Right atrium auricular region (tissue), 2 donors: Measurements from ENCODE around the gene MVK. TPM values are rescaled to one million over a fixed set of nuclear protein-coding genes. Genes with fewer than 3 reads are reported as not detected.

Source experiments
- DNase-seq: peaks from one replicate; pipeline ENCODE4 v3.0.0-alpha.2; 2019; ENCODE audit warnings: low spot score
- H3K27ac ChIP-seq, 2 donors: fragments of 200-600 bp; sonication (generic); 1 replicate in 1 of 2; 2 replicates in 1 of 2; pipeline ENCODE4 v1.5.1; 2016 to 2019
- H3K27me3 ChIP-seq, 2 donors: fragments of 200-600 bp; sonication (generic); one replicate each; pipeline versions ENCODE4 v1.5.1 to v1.6.0; 2017 to 2019
- H3K36me3 ChIP-seq: fragments of 200-600 bp; sonication (generic); one replicate; pipeline ENCODE4 v1.5.1; 2016
- H3K4me1 ChIP-seq, 2 donors: fragments of 200-600 bp; sonication (generic); one replicate each; pipeline versions ENCODE4 v1.5.1 to v1.6.0; 2017 to 2019
- H3K4me3 ChIP-seq, 2 donors: fragments of 200-600 bp; sonication (generic); 1 replicate in 1 of 2; 2 replicates in 1 of 2; pipeline ENCODE4 v1.5.1; 2017 to 2019; ENCODE audit warnings: mild to moderate bottlenecking in 1 of 2, moderate library complexity in 1 of 2
- H3K9me3 ChIP-seq, 2 donors: fragments of 200-600 bp; sonication (generic); one replicate each; pipeline ENCODE4 v1.5.1; 2019
- CTCF ChIP-seq, 2 donors: fragments of 200-600 bp; sonication (generic); IDR thresholded peaks; one replicate each; pipeline ENCODE4 v1.5.1; 2019; ENCODE audit warnings: antibody characterized with exemption in 2 of 2
- total RNA-seq, 2 donors: library from RNA; depleted of rRNA; stranded (reverse); fragments of >200 nt; gene quantifications; one replicate each; pipeline ENCODE4 v1.1.0, GENCODE V29; 2016

Gene MVK
- total RNA-seq, 2 donors from 2014 or later: 5.5 to 7.5 TPM

- H3K27me3 ChIP-seq: no peaks in the 10 kb centered on the region
- peaks cover 0 to 13% of the 10 kb centered on the region in 2 donors for H3K4me1 ChIP-seq
- no peak for TF ChIP-seq CTCF (IDR thresholded peaks at IDR 0.05)
- no peak overlapping the region for H3K27ac ChIP-seq
- no peak overlapping the region for H3K4me3 ChIP-seq
- DNase-seq: no peak
- no peaks in the 10 kb centered on the region for H3K9me3 ChIP-seq
- H3K36me3 ChIP-seq: peaks cover 25% of the 10 kb centered on the region
These were observed 5.1 kb upstream of the MVK start for GRCh38 chr12:109568486-109568885.

GRCh38 chr12:109571773-109572505 is 1.7 kb upstream of the MVK start:
- no peak for DNase-seq
- Histone ChIP-seq H3K27me3 (no peaks in the 10 kb centered on the region), H3K4me3 (no peak overlapping the region), H3K36me3 (peaks cover 26% of the 10 kb centered on the region), H3K4me1 (peaks cover 0 to 21% of the 10 kb centered on the region in 2 donors), H3K27ac (peak overlapping the region in 1 of 2 donors; percentile 87), H3K9me3 (no peaks in the 10 kb centered on the region)
- TF ChIP-seq CTCF (IDR thresholded peaks at IDR 0.05): no peak

DNA sequence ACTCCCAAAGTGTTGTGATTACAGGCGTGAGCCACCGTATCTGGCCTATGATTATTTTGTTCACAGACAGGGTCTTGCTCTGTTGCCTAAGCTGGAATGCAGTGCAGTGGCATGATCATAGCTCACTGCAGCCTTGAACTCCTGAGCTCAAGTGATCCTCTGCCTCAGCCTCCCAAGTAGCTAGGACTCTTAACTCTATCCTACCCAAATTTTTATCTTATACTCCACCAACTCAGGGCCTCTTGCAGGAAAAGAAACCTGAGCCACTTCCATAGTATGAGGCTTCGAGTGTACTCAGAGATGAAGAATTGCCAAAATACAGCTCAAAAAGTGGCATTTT is 1.1 kb upstream of the MVK start:
- H3K27ac ChIP-seq: peak overlapping the region; percentile 87 to 88
- no peaks in the 10 kb centered on the region for H3K9me3 ChIP-seq
- DNase-seq: no peak
- peak overlapping the region in 1 of 2 donors; percentile 77 for H3K4me3 ChIP-seq
- TF ChIP-seq CTCF (IDR thresholded peaks at IDR 0.05): no peak
- peaks cover 28% of the 10 kb centered on the region for H3K36me3 ChIP-seq
- H3K27me3 ChIP-seq: no peaks in the 10 kb centered on the region
- H3K4me1 ChIP-seq: peaks cover 0 to 21% of the 10 kb centered on the region in 2 donors

GRCh38 chr12:109573914-109574244 is 285 bp downstream of the MVK start:
- Histone ChIP-seq H3K9me3 (no peaks in the 10 kb centered on the region), H3K4me3 (peak overlapping the region; percentile 75 to 77), H3K36me3 (peaks cover 28% of the 10 kb centered on the region), H3K4me1 (peaks cover 0 to 21% of the 10 kb centered on the region in 2 donors), H3K27ac (peak overlapping the region; percentile 57 to 88), H3K27me3 (no peaks in the 10 kb centered on the region)
- TF ChIP-seq CTCF (IDR thresholded peaks at IDR 0.05): no peak
- DNase-seq: no peak

- no peaks in the 10 kb centered on the region for H3K9me3 ChIP-seq
- no peak overlapping the region for H3K4me3 ChIP-seq
- no peak overlapping the region for H3K27ac ChIP-seq
- H3K4me1 ChIP-seq: peaks cover 0 to 21% of the 10 kb centered on the region in 2 donors
- no peak for TF ChIP-seq CTCF (IDR thresholded peaks at IDR 0.05)
- H3K27me3 ChIP-seq: no peaks in the 10 kb centered on the region
- H3K36me3 ChIP-seq: peaks cover 45% of the 10 kb centered on the region
- DNase-seq: no peak
These were observed 2.1 kb downstream of the MVK start for GRCh38 chr12:109575683-109576082.

DNA sequence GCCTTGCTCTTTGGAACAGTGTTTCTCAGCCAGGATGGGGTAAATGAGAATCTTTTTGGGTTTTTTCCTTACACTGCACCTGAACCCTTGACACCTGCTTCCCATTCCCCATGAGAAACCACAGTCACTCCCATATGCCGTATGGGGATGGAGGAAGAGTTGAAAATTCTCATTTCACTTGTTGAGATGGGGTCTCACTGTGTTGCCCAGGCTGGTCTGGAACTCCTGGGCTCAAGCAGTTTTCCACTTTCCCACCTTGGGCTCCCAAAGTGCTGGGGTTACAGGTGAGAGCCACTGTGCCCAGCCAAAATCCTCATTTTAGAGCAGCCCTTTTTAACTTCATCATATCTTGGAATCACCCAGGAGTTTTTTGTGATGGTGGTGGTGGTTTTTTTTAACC is 3.7 kb downstream of the MVK start:
- Histone ChIP-seq H3K9me3 (no peaks in the 10 kb centered on the region), H3K27me3 (no peaks in the 10 kb centered on the region), H3K36me3 (peaks cover 58% of the 10 kb centered on the region), H3K27ac (no peak overlapping the region), H3K4me1 (peaks cover 0 to 21% of the 10 kb centered on the region in 2 donors), H3K4me3 (no peak overlapping the region)
- no peak for DNase-seq
- TF ChIP-seq CTCF (IDR thresholded peaks at IDR 0.05): no peak
